ENCODE results near the gene TARBP1. TPM values are rescaled to one million over a fixed set of nuclear protein-coding genes. Genes with fewer than 3 reads are reported as not detected.
A peak's percentile ranks its signal among the peaks of the same experiment; 100 is the strongest.

Gene TARBP1
- total RNA-seq, 4 donors from 2014 or later = 13.2 to 39.2 (median 27.6) TPM

- peak overlapping the region; percentile 87 to 94 (median 88) for H3K27ac ChIP-seq
- no peak for TF ChIP-seq POLR2A (IDR thresholded peaks at IDR 0.05)
- TF ChIP-seq, protein P1, sequence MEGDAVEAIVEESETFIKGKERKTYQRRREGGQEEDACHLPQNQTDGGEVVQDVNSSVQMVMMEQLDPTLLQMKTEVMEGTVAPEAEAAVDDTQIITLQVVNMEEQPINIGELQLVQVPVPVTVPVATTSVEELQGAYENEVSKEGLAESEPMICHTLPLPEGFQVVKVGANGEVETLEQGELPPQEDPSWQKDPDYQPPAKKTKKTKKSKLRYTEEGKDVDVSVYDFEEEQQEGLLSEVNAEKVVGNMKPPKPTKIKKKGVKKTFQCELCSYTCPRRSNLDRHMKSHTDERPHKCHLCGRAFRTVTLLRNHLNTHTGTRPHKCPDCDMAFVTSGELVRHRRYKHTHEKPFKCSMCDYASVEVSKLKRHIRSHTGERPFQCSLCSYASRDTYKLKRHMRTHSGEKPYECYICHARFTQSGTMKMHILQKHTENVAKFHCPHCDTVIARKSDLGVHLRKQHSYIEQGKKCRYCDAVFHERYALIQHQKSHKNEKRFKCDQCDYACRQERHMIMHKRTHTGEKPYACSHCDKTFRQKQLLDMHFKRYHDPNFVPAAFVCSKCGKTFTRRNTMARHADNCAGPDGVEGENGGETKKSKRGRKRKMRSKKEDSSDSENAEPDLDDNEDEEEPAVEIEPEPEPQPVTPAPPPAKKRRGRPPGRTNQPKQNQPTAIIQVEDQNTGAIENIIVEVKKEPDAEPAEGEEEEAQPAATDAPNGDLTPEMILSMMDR (IDR thresholded peaks at IDR 0.05) = peak; percentile 87 to 98 (median 96)
- WGBS, 2 donors = 5 to 8% methylated on average over 21 to 22 of the region's 27 CpGs
- no peaks in the 10 kb centered on the region for H3K9me3 ChIP-seq
- H3K4me1 ChIP-seq = peaks cover 13 to 46% (median 29%) of the 10 kb centered on the region in 3 donors
- peak overlapping the region in 3 of 4 donors; percentile 24 to 51 (median 27) for H3K4me3 ChIP-seq
- H3K27me3 ChIP-seq = no peaks in the 10 kb centered on the region
- no peaks in the 10 kb centered on the region for H3K36me3 ChIP-seq
- intact Hi-C loops (cut with DNase I) = loop anchor here (5.0 kb wide), 2 partner anchors 98 to 593 kb away; no protein-coding TSS in a partner anchor
- peak; percentile 45 for DNase-seq
Measured at GRCh38 chr1:234499119-234499942, 20.4 kb upstream of the TARBP1 start.

- Histone ChIP-seq H3K27me3 (no peaks in the 10 kb centered on the region), H3K27ac (peak overlapping the region; percentile 87 to 94 (median 88)), H3K4me1 (peaks cover 13 to 45% (median 29%) of the 10 kb centered on the region in 3 donors), H3K4me3 (peak overlapping the region in 1 of 4 donors; percentile 51), H3K9me3 (no peaks in the 10 kb centered on the region), H3K36me3 (no peaks in the 10 kb centered on the region)
- TF ChIP-seq, protein P1 (IDR thresholded peaks at IDR 0.05) = no peak
- TF ChIP-seq POLR2A (IDR thresholded peaks at IDR 0.05) = no peak
- no peak for DNase-seq
- intact Hi-C loops (cut with DNase I) = loop anchor here (5.0 kb wide), 2 partner anchors 99 to 594 kb away; no protein-coding TSS in a partner anchor
- WGBS, 2 donors = 43% methylated on average over 8 to 9 of the region's 9 CpGs
Measured at GRCh38 chr1:234498448-234499118, 19.6 kb upstream of the TARBP1 start.

GRCh38 chr1:234497589-234497988, 18.6 kb upstream of the TARBP1 start:
- no peak overlapping the region for H3K4me3 ChIP-seq
- H3K27me3 ChIP-seq = no peaks in the 10 kb centered on the region
- no peak for TF ChIP-seq POLR2A (IDR thresholded peaks at IDR 0.05)
- TF ChIP-seq, protein P1 (IDR thresholded peaks at IDR 0.05) = no peak
- H3K9me3 ChIP-seq = no peaks in the 10 kb centered on the region
- no peak overlapping the region for H3K27ac ChIP-seq
- H3K36me3 ChIP-seq = no peaks in the 10 kb centered on the region
- intact Hi-C loops (cut with DNase I) = loop anchor here (5.0 kb wide), 2 partner anchors 100 to 595 kb away; no protein-coding TSS in a partner anchor
- peaks cover 13 to 38% (median 29%) of the 10 kb centered on the region in 3 donors for H3K4me1 ChIP-seq
- DNase-seq = no peak
- whole genome bisulfite sequencing, 2 donors = 100% methylated on average over 1 of the region's 1 CpG

DNA sequence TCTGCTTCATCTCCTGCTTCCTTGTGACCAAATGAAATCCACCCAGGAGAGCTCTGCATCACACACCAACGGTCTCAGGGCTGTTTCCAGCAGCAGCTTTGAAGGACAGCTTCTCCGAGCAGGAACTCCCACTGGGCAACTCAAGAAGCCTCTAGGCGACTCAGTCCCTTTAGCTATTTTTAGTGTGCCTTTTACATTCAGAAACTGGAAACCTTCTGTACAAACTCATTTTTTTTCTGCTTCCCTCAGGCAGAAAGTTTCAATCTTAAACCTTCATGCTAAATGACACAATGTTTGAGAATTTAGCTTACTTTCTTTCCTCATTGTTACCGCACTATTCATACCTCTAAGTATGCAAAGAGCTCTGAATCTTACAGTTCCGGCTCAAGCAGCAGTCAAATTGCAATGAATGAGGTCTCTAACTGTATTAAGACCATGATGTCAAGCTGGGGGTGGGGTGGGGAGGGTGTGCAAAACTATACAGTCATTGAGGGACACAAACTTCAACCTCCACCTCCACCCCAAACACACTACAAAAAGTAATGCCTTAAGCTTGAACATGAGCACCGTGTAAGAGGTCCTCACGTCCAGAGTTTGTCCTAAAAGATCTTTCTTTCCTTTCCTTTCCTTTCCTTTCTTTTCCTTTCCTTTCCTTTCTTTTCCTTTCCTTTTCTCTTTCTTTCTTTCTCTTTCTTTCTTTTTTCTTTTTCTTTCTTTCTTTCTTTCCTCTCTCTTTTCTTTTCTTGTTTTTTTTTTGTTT, 16.4 kb upstream of the TARBP1 start:
- H3K27me3 ChIP-seq = no peaks in the 10 kb centered on the region
- WGBS, 2 donors = 29 to 32% methylated on average over 7 of the region's 7 CpGs
- H3K36me3 ChIP-seq = no peaks in the 10 kb centered on the region
- TF ChIP-seq, protein P1 (IDR thresholded peaks at IDR 0.05) = no peak
- TF ChIP-seq POLR2A (IDR thresholded peaks at IDR 0.05) = no peak
- DNase-seq = no peak
- H3K4me3 ChIP-seq = no peak overlapping the region
- H3K9me3 ChIP-seq = no peaks in the 10 kb centered on the region
- H3K27ac ChIP-seq = peak overlapping the region in 3 of 4 donors; percentile 31 to 49 (median 47)
- peaks cover 12 to 29% (median 22%) of the 10 kb centered on the region in 3 donors for H3K4me1 ChIP-seq
- intact Hi-C loops (cut with DNase I) = loop anchor here (5.0 kb wide), 2 partner anchors 102 to 597 kb away; no protein-coding TSS in a partner anchor

Data from esophagus squamous epithelium (tissue), 5 donors.